ENCODE data around the gene BUB1.
A peak's percentile ranks its signal among the peaks of the same experiment; 100 is the strongest.

BUB1 gene

GRCh38 chr2:110674620-110675555, 3.0 kb downstream of the BUB1 start:
- Histone ChIP-seq H2BK5ac (ENCODE audit: low read length) (no peak overlapping the region), H2BK15ac (ENCODE audit: low read length) (no peak overlapping the region), H2AK5ac (ENCODE audit: low read depth, low read length) (no peak overlapping the region), H3K9me3 (replicated peaks in 1 of 2; ENCODE audit: control insufficient read depth in 2 of 2, insufficient read depth in 1 of 2, low read depth in 1 of 2, low read length in 2 of 2) (no peaks in the 10 kb centered on the region), H3K36me3 (replicated peaks in 1 of 2; ENCODE audit: control insufficient read depth in 2 of 2, insufficient read depth in 2 of 2, low read length in 2 of 2) (peaks cover 25 to 64% of the 10 kb centered on the region in 2 donors), H3K4me2 (ENCODE audit: insufficient read depth, low read length, poor library complexity, severe bottlenecking) (no peak overlapping the region), H3K27me3 (ENCODE audit: control insufficient read depth in 3 of 3, insufficient read depth in 3 of 3, low read depth in 1 of 3, low read length in 3 of 3) (no peaks in the 10 kb centered on the region), H3K4ac (ENCODE audit: low read length) (no peak overlapping the region), H3K79me1 (ENCODE audit: low read depth, low read length) (peaks cover 13% of the 10 kb centered on the region), H3K4me3 (ENCODE audit: low read length in 2 of 2) (peak overlapping the region in 1 of 2 donors; percentile 58), H3K23ac (ENCODE audit: low read depth, low read length, poor library complexity) (no peak overlapping the region), H2BK12ac (ENCODE audit: low read length) (no peak overlapping the region), H4K91ac (ENCODE audit: low read depth, low read length, poor library complexity) (no peak overlapping the region), H4K8ac (ENCODE audit: low read depth, low read length) (no peak overlapping the region), H3K14ac (ENCODE audit: low read length) (no peak overlapping the region), H3K27ac (replicated peaks; ENCODE audit: low read length) (no peak overlapping the region), H2AFZ (ENCODE audit: low read length) (no peak overlapping the region), H3K18ac (ENCODE audit: low read length) (no peak overlapping the region), H2BK120ac (ENCODE audit: low read depth, low read length) (no peak overlapping the region), H3K9ac (ENCODE audit: low read depth, low read length, poor library complexity) (no peak overlapping the region), H3K4me1 (ENCODE audit: control insufficient read depth in 2 of 2, insufficient read depth in 1 of 2, low read depth in 1 of 2, low read length in 2 of 2) (peaks cover 3 to 7% of the 10 kb centered on the region in 2 donors)
- no peak for DNase-seq (ENCODE audit: low spot score)
- no CpG with 5 or more reads among the region's 7 CpGs for WGBS, 2 donors (ENCODE audit: extremely low coverage in 2 of 2, insufficient read length in 2 of 2, insufficient replicate concordance in 1 of 2)

- DNase-seq (ENCODE audit: low spot score) = no peak
- no peak overlapping the region for H2BK120ac ChIP-seq (ENCODE audit: low read depth, low read length)
- H3K9ac ChIP-seq (ENCODE audit: low read depth, low read length, poor library complexity) = no peak overlapping the region
- H2BK15ac ChIP-seq (ENCODE audit: low read length) = no peak overlapping the region
- no peaks in the 10 kb centered on the region for H3K9me3 ChIP-seq (replicated peaks in 1 of 2; ENCODE audit: control insufficient read depth in 2 of 2, insufficient read depth in 1 of 2, low read depth in 1 of 2, low read length in 2 of 2)
- no CpG with 5 or more reads among the region's 4 CpGs for WGBS, 2 donors (ENCODE audit: extremely low coverage in 2 of 2, insufficient read length in 2 of 2, insufficient replicate concordance in 1 of 2)
- H2BK12ac ChIP-seq (ENCODE audit: low read length) = no peak overlapping the region
- H3K27me3 ChIP-seq (ENCODE audit: control insufficient read depth in 3 of 3, insufficient read depth in 3 of 3, low read depth in 1 of 3, low read length in 3 of 3) = no peaks in the 10 kb centered on the region
- no peak overlapping the region for H3K4me3 ChIP-seq (ENCODE audit: low read length in 2 of 2)
- no peak overlapping the region for H3K23ac ChIP-seq (ENCODE audit: low read depth, low read length, poor library complexity)
- no peak overlapping the region for H2AK5ac ChIP-seq (ENCODE audit: low read depth, low read length)
- H3K4me2 ChIP-seq (ENCODE audit: insufficient read depth, low read length, poor library complexity, severe bottlenecking) = no peak overlapping the region
- no peak overlapping the region for H2AFZ ChIP-seq (ENCODE audit: low read length)
- H3K4ac ChIP-seq (ENCODE audit: low read length) = no peak overlapping the region
- H2BK5ac ChIP-seq (ENCODE audit: low read length) = no peak overlapping the region
- H3K79me1 ChIP-seq (ENCODE audit: low read depth, low read length) = peaks cover 13% of the 10 kb centered on the region
- H4K8ac ChIP-seq (ENCODE audit: low read depth, low read length) = no peak overlapping the region
- no peak overlapping the region for H4K91ac ChIP-seq (ENCODE audit: low read depth, low read length, poor library complexity)
- peaks cover 3 to 7% of the 10 kb centered on the region in 2 donors for H3K4me1 ChIP-seq (ENCODE audit: control insufficient read depth in 2 of 2, insufficient read depth in 1 of 2, low read depth in 1 of 2, low read length in 2 of 2)
- H3K14ac ChIP-seq (ENCODE audit: low read length) = no peak overlapping the region
- peaks cover 35 to 81% of the 10 kb centered on the region in 2 donors for H3K36me3 ChIP-seq (replicated peaks in 1 of 2; ENCODE audit: control insufficient read depth in 2 of 2, insufficient read depth in 2 of 2, low read length in 2 of 2)
- no peak overlapping the region for H3K27ac ChIP-seq (replicated peaks; ENCODE audit: low read length)
- no peak overlapping the region for H3K18ac ChIP-seq (ENCODE audit: low read length)
These were observed 4.7 kb downstream of the BUB1 start for GRCh38 chr2:110673201-110673600.

GRCh38 chr2:110670826-110671225, 7.0 kb downstream of the BUB1 start:
- no peak for DNase-seq (ENCODE audit: low spot score)
- Histone ChIP-seq H2BK120ac (ENCODE audit: low read depth, low read length) (no peak overlapping the region), H3K4me2 (ENCODE audit: insufficient read depth, low read length, poor library complexity, severe bottlenecking) (no peak overlapping the region), H3K14ac (ENCODE audit: low read length) (no peak overlapping the region), H2AK5ac (ENCODE audit: low read depth, low read length) (no peak overlapping the region), H3K18ac (ENCODE audit: low read length) (no peak overlapping the region), H4K91ac (ENCODE audit: low read depth, low read length, poor library complexity) (no peak overlapping the region), H2AFZ (ENCODE audit: low read length) (no peak overlapping the region), H3K4me1 (ENCODE audit: control insufficient read depth in 2 of 2, insufficient read depth in 1 of 2, low read depth in 1 of 2, low read length in 2 of 2) (peaks cover 0 to 7% of the 10 kb centered on the region in 2 donors), H3K9me3 (replicated peaks in 1 of 2; ENCODE audit: control insufficient read depth in 2 of 2, insufficient read depth in 1 of 2, low read depth in 1 of 2, low read length in 2 of 2) (no peaks in the 10 kb centered on the region), H2BK5ac (ENCODE audit: low read length) (no peak overlapping the region), H3K4ac (ENCODE audit: low read length) (no peak overlapping the region), H3K36me3 (replicated peaks in 1 of 2; ENCODE audit: control insufficient read depth in 2 of 2, insufficient read depth in 2 of 2, low read length in 2 of 2) (peaks cover 45 to 99% of the 10 kb centered on the region in 2 donors), H3K27ac (replicated peaks; ENCODE audit: low read length) (no peak overlapping the region), H3K79me1 (ENCODE audit: low read depth, low read length) (peaks cover 13% of the 10 kb centered on the region), H3K4me3 (ENCODE audit: low read length in 2 of 2) (no peak overlapping the region), H3K9ac (ENCODE audit: low read depth, low read length, poor library complexity) (no peak overlapping the region), H4K8ac (ENCODE audit: low read depth, low read length) (no peak overlapping the region), H3K27me3 (ENCODE audit: control insufficient read depth in 3 of 3, insufficient read depth in 3 of 3, low read depth in 1 of 3, low read length in 3 of 3) (no peaks in the 10 kb centered on the region), H2BK12ac (ENCODE audit: low read length) (no peak overlapping the region), H3K23ac (ENCODE audit: low read depth, low read length, poor library complexity) (no peak overlapping the region), H2BK15ac (ENCODE audit: low read length) (no peak overlapping the region)
- no CpG with 5 or more reads among the region's 5 CpGs for WGBS, 2 donors (ENCODE audit: extremely low coverage in 2 of 2, insufficient read length in 2 of 2, insufficient replicate concordance in 1 of 2)

- H2BK5ac ChIP-seq (ENCODE audit: low read length) = no peak overlapping the region
These were observed 8.8 kb downstream of the BUB1 start for GRCh38 chr2:110669079-110669478.

More at GRCh38 chr2:110669079-110669478, 8.8 kb downstream of the BUB1 start:
- H3K36me3 ChIP-seq (replicated peaks in 1 of 2; ENCODE audit: control insufficient read depth in 2 of 2, insufficient read depth in 2 of 2, low read length in 2 of 2) = peaks cover 36 to 100% of the 10 kb centered on the region in 2 donors
- H2BK12ac ChIP-seq (ENCODE audit: low read length) = no peak overlapping the region
- no peak overlapping the region for H3K18ac ChIP-seq (ENCODE audit: low read length)
- no peak overlapping the region for H2AFZ ChIP-seq (ENCODE audit: low read length)
- peaks cover 4% of the 10 kb centered on the region for H3K79me1 ChIP-seq (ENCODE audit: low read depth, low read length)
- H3K4me2 ChIP-seq (ENCODE audit: insufficient read depth, low read length, poor library complexity, severe bottlenecking) = no peak overlapping the region
- H3K14ac ChIP-seq (ENCODE audit: low read length) = no peak overlapping the region
- no peak for DNase-seq (ENCODE audit: low spot score)
- H2BK15ac ChIP-seq (ENCODE audit: low read length) = no peak overlapping the region
- H3K9me3 ChIP-seq (replicated peaks in 1 of 2; ENCODE audit: control insufficient read depth in 2 of 2, insufficient read depth in 1 of 2, low read depth in 1 of 2, low read length in 2 of 2) = no peaks in the 10 kb centered on the region
- no peak overlapping the region for H3K27ac ChIP-seq (replicated peaks; ENCODE audit: low read length)
- H3K9ac ChIP-seq (ENCODE audit: low read depth, low read length, poor library complexity) = no peak overlapping the region
- no peaks in the 10 kb centered on the region for H3K27me3 ChIP-seq (ENCODE audit: control insufficient read depth in 3 of 3, insufficient read depth in 3 of 3, low read depth in 1 of 3, low read length in 3 of 3)
- no peak overlapping the region for H2BK120ac ChIP-seq (ENCODE audit: low read depth, low read length)
- H2AK5ac ChIP-seq (ENCODE audit: low read depth, low read length) = no peak overlapping the region
- H4K8ac ChIP-seq (ENCODE audit: low read depth, low read length) = no peak overlapping the region
- H3K23ac ChIP-seq (ENCODE audit: low read depth, low read length, poor library complexity) = no peak overlapping the region
- H3K4ac ChIP-seq (ENCODE audit: low read length) = no peak overlapping the region
- H4K91ac ChIP-seq (ENCODE audit: low read depth, low read length, poor library complexity) = no peak overlapping the region
- WGBS, 2 donors (ENCODE audit: extremely low coverage in 2 of 2, insufficient read length in 2 of 2, insufficient replicate concordance in 1 of 2) = no CpG with 5 or more reads among the region's 1 CpG
- no peaks in the 10 kb centered on the region for H3K4me1 ChIP-seq (ENCODE audit: control insufficient read depth in 2 of 2, insufficient read depth in 1 of 2, low read depth in 1 of 2, low read length in 2 of 2)
- H3K4me3 ChIP-seq (ENCODE audit: low read length in 2 of 2) = no peak overlapping the region

All from neuronal stem cell (in vitro differentiated cells).